ENCODE measurements around the gene CTNND2. TPM values are rescaled to one million over a fixed set of nuclear protein-coding genes. Genes with fewer than 3 reads are reported as not detected.

CTNND2 gene
- total RNA-seq, 3 donors from 2014 or later (not counting 1 experiment from before 2014, with no cell fraction given), result not detected

DNA sequence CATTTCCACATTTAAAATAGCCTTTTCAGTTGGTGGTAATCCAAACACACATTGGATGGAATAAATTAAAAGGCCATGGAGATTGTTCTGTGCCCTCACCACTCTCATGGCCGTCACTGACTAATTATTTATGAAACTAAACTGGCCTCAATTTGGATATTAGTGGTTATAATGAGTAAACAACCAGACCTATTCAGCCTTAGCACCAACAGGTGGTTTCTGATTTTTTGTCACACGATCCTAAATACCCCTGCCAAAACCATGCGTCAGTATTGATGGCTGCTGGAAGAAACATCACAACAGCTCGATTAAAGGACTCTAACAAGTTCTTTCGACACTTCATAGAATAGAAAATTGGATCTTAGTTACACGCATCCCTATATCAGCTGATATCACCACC is 867.2 kb downstream of the CTNND2 start:
- no peak overlapping the region for H3K4me3 ChIP-seq (ENCODE audit: low read length)
- Mint-ChIP-seq H3K36me3 (no peaks in the 10 kb centered on the region), H3K27ac (no peak overlapping the region), H3K9me3 (no peaks in the 10 kb centered on the region), H3K27me3 (ENCODE audit: low read depth in 2 of 2) (peaks cover 0 to 20% of the 10 kb centered on the region in 2 donors), H3K4me1 (no peaks in the 10 kb centered on the region), H3K4me3 (no peak overlapping the region)
- WGBS (ENCODE audit: insufficient coverage), result 83% methylated on average over 5 of the region's 6 CpGs
- DNase-seq (no peak), ATAC-seq (no peak)
- H3K27me3 ChIP-seq (ENCODE audit: control insufficient read depth, insufficient read depth, low read length), result no peaks in the 10 kb centered on the region
- H3K36me3 ChIP-seq (ENCODE audit: control insufficient read depth, insufficient read depth, low read length), result no peaks in the 10 kb centered on the region
- intact Hi-C loops (cut with micrococcal nuclease), result no loop called here
- no peaks in the 10 kb centered on the region for H3K9me3 ChIP-seq (ENCODE audit: control insufficient read depth, insufficient read depth, low read length)
- H3K4me1 ChIP-seq (ENCODE audit: control insufficient read depth, insufficient read depth, low read length), result no peaks in the 10 kb centered on the region
- TF ChIP-seq, protein P1, sequence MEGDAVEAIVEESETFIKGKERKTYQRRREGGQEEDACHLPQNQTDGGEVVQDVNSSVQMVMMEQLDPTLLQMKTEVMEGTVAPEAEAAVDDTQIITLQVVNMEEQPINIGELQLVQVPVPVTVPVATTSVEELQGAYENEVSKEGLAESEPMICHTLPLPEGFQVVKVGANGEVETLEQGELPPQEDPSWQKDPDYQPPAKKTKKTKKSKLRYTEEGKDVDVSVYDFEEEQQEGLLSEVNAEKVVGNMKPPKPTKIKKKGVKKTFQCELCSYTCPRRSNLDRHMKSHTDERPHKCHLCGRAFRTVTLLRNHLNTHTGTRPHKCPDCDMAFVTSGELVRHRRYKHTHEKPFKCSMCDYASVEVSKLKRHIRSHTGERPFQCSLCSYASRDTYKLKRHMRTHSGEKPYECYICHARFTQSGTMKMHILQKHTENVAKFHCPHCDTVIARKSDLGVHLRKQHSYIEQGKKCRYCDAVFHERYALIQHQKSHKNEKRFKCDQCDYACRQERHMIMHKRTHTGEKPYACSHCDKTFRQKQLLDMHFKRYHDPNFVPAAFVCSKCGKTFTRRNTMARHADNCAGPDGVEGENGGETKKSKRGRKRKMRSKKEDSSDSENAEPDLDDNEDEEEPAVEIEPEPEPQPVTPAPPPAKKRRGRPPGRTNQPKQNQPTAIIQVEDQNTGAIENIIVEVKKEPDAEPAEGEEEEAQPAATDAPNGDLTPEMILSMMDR (IDR thresholded peaks at IDR 0.05), result no peak
- no peak overlapping the region for H3K27ac ChIP-seq (ENCODE audit: low read length)

DNA sequence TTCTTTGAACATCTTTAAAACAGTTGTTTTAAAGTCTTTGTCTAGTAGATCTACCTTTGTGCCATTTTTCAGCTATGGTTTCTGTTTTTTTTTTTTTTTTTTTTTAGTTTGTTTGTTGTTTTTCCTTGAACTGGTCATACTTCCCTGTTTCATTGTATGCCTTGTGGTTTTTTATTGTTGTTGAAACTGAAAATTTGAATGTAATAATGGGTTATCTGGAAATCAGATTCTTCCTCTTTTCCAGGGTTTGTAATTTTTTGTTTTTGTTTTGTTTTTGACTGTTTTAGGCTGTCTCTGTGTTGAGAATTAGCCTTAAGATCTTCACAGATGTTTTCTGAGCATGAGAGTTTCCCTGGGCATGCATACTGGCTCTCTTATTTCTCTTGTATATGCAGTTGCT is 873.6 kb downstream of the CTNND2 start:
- TF ChIP-seq, protein P1 (IDR thresholded peaks at IDR 0.05), result no peak
- peaks cover 8 to 16% of the 10 kb centered on the region in 2 donors for H3K27me3 Mint-ChIP-seq (ENCODE audit: low read depth in 2 of 2)
- peaks cover 6 to 9% of the 10 kb centered on the region in 2 donors for H3K9me3 Mint-ChIP-seq
- peaks cover 13% of the 10 kb centered on the region for H3K36me3 Mint-ChIP-seq
- H3K4me1 Mint-ChIP-seq, result no peaks in the 10 kb centered on the region
- H3K4me1 ChIP-seq (ENCODE audit: control insufficient read depth, insufficient read depth, low read length), result no peaks in the 10 kb centered on the region
- H3K36me3 ChIP-seq (ENCODE audit: control insufficient read depth, insufficient read depth, low read length), result no peaks in the 10 kb centered on the region
- H3K4me3 ChIP-seq (ENCODE audit: low read length), result no peak overlapping the region
- H3K27me3 ChIP-seq (ENCODE audit: control insufficient read depth, insufficient read depth, low read length), result no peaks in the 10 kb centered on the region
- DNase-seq (no peak), ATAC-seq (no peak)
- no peak overlapping the region for H3K4me3 Mint-ChIP-seq
- H3K9me3 ChIP-seq (ENCODE audit: control insufficient read depth, insufficient read depth, low read length), result no peaks in the 10 kb centered on the region
- H3K27ac ChIP-seq (ENCODE audit: low read length), result no peak overlapping the region
- intact Hi-C loops (cut with micrococcal nuclease), result no loop called here
- no peak overlapping the region for H3K27ac Mint-ChIP-seq

DNA sequence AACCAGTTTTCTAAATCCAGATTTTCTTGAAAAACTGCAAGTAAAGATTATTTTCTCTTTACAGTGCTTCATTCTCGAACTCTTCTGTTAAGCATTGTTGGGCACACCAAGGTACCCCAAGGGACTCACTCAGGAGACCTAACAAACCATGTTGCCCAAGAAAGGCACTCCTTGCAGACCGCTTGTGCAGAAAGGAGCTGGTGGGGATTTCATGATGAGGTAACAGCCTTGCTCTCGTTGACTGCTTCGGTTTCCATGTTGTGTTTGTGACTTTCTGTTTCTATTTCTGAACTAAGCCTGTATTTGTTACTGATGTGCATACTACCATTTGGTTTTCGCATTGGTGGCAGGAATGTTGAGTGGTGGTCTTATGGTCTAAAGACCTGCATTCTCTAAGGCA is 876.6 kb downstream of the CTNND2 start:
- H3K4me3 ChIP-seq (ENCODE audit: low read length), result no peak overlapping the region
- Mint-ChIP-seq H3K4me1 (no peaks in the 10 kb centered on the region), H3K9me3 (peaks cover 6 to 9% of the 10 kb centered on the region in 2 donors), H3K4me3 (no peak overlapping the region), H3K27me3 (ENCODE audit: low read depth in 2 of 2) (peaks cover 8 to 11% of the 10 kb centered on the region in 2 donors), H3K27ac (no peak overlapping the region), H3K36me3 (peaks cover 13% of the 10 kb centered on the region)
- DNase-seq (no peak), ATAC-seq (no peak)
- no peak overlapping the region for H3K27ac ChIP-seq (ENCODE audit: low read length)
- intact Hi-C loops (cut with micrococcal nuclease), result no loop called here
- no peaks in the 10 kb centered on the region for H3K36me3 ChIP-seq (ENCODE audit: control insufficient read depth, insufficient read depth, low read length)
- no peaks in the 10 kb centered on the region for H3K4me1 ChIP-seq (ENCODE audit: control insufficient read depth, insufficient read depth, low read length)
- H3K9me3 ChIP-seq (ENCODE audit: control insufficient read depth, insufficient read depth, low read length), result no peaks in the 10 kb centered on the region
- TF ChIP-seq, protein P1 (IDR thresholded peaks at IDR 0.05), result no peak
- H3K27me3 ChIP-seq (ENCODE audit: control insufficient read depth, insufficient read depth, low read length), result no peaks in the 10 kb centered on the region
- 89% methylated on average over 5 of the region's 5 CpGs for WGBS (ENCODE audit: insufficient coverage)

DNA sequence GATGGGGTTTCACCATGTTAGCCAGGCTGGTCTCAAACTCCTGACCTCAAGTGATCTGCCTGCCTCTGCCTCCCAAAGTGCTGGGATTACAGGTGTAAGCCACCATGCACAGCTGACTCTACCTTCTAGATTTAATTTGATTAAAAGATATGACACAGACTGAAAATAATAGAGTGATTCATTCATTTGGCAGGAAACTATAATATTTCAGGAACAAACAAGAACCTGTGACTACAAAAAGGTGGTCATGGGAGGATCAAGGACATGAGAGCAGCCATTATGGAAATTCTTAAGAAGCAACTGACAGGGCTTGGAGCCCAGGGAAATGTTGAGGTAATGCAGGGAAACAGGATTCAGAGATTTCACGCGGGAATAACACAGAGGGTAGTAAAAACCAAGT is 877.7 kb downstream of the CTNND2 start:
- Histone ChIP-seq H3K36me3 (ENCODE audit: control insufficient read depth, insufficient read depth, low read length) (no peaks in the 10 kb centered on the region), H3K4me1 (ENCODE audit: control insufficient read depth, insufficient read depth, low read length) (no peaks in the 10 kb centered on the region), H3K9me3 (ENCODE audit: control insufficient read depth, insufficient read depth, low read length) (no peaks in the 10 kb centered on the region), H3K4me3 (ENCODE audit: low read length) (no peak overlapping the region), H3K27ac (ENCODE audit: low read length) (no peak overlapping the region), H3K27me3 (ENCODE audit: control insufficient read depth, insufficient read depth, low read length) (no peaks in the 10 kb centered on the region)
- TF ChIP-seq, protein P1 (IDR thresholded peaks at IDR 0.05), result no peak
- DNase-seq, result no peak
- Mint-ChIP-seq H3K36me3 (peaks cover 13% of the 10 kb centered on the region), H3K9me3 (peaks cover 6 to 9% of the 10 kb centered on the region in 2 donors), H3K4me1 (no peaks in the 10 kb centered on the region), H3K4me3 (no peak overlapping the region), H3K27ac (no peak overlapping the region), H3K27me3 (ENCODE audit: low read depth in 2 of 2) (peaks cover 11 to 14% of the 10 kb centered on the region in 2 donors)
- intact Hi-C loops (cut with micrococcal nuclease), result no loop called here
- no peak for ATAC-seq
- 100% methylated on average over 2 of the region's 2 CpGs for WGBS (ENCODE audit: insufficient coverage)
